GM18858 (cell line): Measurements from ENCODE around the gene HMGB1.

Experiments
- ATAC-seq: cut with Tn5 transposase; IDR thresholded peaks from one replicate; pipeline ENCODE4 v1.9.1; 2021; ENCODE audit not compliant: unreplicated experiment

Gene HMGB1

DNA sequence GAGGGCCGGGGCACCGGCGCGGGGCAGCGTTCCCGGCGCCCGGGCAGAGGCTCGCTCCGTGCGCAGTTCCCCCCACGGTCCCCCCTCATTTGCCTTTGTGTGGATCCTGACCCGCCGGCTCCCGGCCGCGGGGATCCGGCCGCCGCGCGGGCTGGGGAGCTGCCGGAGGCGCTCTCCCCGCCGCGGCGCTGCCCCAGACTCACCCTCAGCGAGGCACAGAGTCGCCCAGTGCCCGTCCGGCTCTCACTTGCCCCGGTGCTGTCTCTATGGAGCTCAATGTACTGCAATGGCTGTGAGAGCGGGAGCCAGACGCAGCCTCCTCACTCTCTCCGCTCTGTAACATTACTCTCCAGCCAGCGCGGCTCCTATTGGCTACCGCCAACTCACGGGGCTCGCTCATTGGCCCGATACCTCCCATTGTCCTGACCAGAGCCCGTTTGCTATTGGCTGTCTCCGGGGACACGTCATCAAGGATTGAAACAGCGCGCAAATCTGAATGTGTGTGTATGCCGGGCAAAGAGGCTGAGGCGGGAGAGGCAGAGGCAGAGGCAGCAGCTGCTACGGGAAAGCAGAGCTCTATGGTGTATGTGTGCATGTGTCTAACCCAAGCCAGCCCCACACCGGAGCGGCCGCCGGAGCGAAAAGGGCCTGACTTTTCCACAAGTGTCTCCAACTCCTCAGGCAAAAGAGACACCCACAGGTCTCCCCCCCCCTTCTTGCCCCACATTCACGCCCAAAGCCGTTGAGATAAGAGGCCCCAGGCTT is at the start of gene HMGB1:
Gene HMGB1, minus strand, starts transcription at position 344 of the 765 bp plus-strand sequence. CDS start 2,256 bp downstream, outside the sequence.
- peak; percentile 86 for ATAC-seq

DNA sequence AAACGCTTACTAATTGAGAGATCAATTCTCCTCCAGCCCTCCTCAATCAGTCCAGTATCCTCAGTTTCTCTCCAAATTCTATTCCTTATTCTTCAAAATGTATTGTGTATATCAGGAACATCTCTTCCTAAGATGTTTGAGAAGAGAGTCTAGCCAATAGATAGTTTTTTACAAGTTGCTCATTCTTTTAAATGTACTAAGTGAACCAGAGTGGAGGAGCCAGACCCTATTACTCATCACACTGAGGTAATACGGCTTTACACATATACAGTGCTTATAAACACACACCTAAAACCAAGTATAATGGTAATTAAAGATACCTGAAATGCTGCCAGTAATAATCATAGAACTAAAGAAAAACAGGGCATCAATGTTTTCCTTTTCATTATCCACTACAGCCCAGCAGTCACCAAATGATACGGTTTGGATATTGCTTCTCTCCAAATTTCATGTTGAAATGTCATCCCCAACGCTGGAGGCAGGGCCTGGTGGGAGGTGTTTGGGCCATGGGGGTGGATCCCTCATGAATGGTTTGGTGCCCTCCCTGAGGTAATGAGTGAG is 45.2 kb upstream of the HMGB1 start:
- ATAC-seq: no peak

- ATAC-seq: no peak
These were observed 44.4 kb upstream of the HMGB1 start for GRCh38 chr13:30510091-30510490.

DNA sequence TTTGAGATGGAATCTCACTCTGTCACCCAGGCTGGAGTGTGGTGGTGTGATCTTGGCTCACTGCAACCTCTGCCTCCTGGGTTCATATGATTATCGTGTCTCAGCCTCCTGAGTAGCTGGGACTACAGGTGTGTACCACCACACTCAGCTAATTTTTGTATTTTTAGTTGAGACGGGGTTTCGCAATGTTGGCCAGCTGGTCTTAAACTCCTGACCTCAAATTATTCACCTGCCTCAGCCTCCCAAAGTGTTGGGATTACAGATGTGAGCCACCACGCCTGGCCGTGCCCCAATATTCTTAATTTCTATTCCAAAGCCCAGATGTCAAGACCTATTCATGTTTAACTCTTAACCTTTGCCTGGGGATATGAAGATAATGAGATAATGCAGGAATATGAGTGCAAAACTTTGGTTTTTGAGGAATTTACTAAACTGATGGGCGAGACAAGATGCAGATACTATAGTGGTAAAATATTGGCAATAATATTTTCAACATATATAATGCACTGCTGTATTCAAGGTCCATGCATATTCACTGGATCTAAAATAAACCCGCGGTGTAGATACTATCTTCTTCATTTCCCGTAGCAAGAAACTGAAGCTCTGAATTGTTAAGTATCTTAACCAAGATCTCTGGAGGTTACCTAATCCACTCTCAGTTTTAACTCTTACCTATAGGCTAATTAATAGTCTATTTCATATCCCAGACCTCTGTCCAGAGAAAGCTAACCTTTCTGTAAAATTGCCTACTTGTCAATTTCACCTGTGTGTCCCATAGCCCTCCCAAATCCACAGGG is 43.7 kb upstream of the HMGB1 start:
- no peak for ATAC-seq

- peak; percentile 87 for ATAC-seq
These were observed 38.3 kb upstream of the HMGB1 start for GRCh38 chr13:30504081-30504480.

- no peak for ATAC-seq
These were observed 36.5 kb upstream of the HMGB1 start for GRCh38 chr13:30502237-30502636.

DNA sequence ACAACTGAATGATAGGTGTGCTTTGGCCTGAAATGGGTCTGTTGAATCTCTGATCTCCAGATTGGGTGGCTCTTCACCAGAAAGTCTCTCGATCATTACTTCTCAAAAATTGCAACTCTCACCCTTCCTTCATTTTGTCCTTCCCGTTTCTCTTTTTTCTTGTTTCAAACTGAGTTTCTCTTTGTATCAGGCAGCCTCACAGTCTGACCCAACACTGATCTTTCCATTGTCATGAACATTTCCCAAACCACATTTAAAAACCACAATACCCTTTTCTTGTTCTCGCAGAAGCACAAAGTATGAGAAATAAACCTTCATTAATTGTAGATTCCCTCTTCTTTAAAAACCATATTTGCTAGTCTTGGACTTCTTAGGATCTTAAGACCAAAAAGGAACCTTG is 33.6 kb upstream of the HMGB1 start:
- no peak for ATAC-seq

GRCh38 chr13:30496147-30496546 is 30.4 kb upstream of the HMGB1 start:
- no peak for ATAC-seq

DNA sequence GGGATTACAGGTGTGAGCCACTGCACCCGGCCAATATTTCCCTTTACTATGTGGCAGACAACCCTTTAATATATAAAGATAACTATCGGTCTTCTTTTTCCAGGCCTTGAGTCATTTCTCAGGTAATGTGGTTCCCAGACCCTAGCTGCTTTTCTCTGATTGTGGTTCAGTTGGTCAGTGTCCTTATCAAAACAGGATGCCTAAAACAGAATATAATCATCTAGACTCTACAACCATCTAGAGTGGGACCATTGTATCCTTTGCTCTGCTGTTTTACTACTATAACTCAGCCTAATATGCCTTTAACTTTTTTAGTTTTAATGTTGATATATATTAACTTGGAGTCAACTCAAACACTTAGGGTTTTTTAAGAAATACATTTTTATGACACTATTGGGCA is 30.0 kb upstream of the HMGB1 start:
- no peak for ATAC-seq

DNA sequence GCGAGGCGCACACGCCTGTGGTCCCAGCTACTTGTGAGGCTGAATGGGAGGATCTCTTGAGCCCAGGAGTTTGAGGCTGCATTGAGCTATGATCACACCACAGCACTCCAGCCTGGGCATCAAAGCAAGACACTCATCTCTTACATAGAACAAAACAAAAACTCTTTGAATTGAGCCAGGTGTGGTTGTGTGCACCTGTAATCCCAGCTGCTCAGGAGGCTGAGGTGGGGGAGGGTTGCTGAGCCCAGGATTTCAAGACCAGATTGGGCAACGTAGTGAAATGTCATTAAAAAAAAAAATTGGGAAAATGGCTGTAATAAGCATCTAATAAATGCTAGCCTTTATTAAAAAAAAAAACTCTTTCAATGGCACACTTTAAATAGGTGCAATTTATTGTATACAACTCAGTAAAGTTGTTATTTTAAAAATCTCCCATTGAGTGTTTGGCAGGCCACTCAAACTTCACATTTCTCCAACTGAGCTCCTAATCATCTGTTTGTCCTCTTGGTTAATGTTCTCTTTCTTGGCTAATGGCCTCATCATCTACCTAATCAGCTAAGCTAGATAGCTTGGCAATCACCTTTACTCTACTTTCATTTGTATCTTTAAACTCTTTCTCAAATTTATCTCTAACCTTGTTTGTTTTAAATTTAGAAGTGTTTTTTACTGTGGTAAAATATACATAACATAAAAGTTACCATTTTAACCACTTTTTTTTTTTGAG is 28.1 kb upstream of the HMGB1 start:
- no peak for ATAC-seq

DNA sequence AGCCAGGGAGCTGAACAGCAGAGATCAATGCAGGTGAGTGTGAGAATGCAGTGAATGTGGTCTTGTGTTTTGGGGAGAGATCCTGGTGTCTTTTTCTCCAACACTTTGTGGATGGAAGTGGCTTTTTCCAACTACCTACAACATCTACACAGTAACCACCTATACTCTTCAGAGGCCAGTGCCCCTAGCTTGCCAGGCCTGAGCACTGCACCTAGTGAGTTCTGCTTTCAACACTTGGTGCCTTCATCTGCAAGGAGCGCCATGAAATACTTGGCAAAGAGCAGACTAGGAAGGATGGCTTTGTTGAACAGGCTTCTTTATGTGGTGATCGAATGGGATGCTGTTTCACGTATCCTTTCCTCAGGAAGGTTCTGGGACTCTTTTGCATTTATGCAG is 21.3 kb upstream of the HMGB1 start:
- ATAC-seq: no peak

- no peak for ATAC-seq
These were observed 20.7 kb upstream of the HMGB1 start for GRCh38 chr13:30486230-30487074.

DNA sequence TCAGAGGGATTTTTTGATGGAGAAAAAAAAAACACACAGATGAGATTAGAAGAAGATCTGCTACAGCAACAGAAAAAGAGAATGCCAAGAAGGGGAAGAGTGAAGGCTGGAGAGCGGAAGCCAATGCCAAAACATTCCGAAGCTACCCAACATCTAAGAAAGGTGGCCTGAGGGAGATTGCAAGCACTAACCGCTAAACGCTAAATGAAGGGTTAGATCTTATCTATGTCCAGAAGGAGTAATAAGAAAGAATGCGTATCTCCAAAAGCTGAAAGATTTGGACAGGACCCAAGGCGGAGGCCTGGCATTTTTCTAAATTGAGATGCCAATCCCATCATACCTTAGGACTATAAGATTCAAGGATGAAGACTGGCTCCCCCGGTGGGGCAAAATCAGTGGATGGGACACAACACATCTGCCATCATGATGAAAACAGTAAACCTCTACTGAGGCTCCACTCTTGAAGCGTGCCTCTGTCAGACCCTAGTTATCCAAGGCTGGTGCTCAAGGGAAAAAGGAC is 15.6 kb upstream of the HMGB1 start:
- no peak for ATAC-seq

DNA sequence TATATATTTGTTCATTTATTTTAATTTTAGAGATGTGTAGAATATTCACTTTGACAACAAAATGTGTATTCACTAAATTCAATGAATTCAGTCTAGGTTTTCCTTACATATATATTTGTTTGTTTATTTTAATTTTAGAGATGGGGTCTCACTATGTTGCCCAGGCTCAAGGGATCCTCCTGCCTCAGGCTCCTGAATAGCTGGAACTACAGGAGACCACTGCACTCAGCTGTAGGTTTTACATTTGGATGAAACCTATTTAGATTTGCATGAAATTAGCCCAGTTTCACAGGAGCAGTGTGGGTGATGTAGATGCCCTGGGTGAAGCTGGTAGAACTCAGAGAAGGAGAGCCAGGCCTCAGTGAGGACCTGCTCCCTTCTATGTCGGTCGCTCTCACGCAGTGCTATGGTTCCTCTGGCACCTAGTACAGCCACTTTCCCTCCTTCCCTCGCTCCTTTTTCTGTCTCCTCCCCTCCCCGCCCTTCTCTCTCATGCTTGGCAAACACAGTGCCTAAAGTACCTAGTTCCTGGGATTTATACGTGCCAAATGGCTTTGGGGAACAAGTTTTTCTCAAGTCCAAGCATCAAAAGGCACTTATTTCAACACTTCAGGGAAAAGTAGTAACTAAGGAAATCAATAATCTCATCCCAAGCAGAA is 14.7 kb upstream of the HMGB1 start:
- ATAC-seq: no peak

- ATAC-seq: no peak
These were observed 14.1 kb upstream of the HMGB1 start for GRCh38 chr13:30479883-30480219.

- no peak for ATAC-seq
These were observed 13.6 kb upstream of the HMGB1 start for GRCh38 chr13:30479154-30479882.

- peak; percentile 99 for ATAC-seq
These were observed 11.8 kb upstream of the HMGB1 start for GRCh38 chr13:30477346-30478195.

DNA sequence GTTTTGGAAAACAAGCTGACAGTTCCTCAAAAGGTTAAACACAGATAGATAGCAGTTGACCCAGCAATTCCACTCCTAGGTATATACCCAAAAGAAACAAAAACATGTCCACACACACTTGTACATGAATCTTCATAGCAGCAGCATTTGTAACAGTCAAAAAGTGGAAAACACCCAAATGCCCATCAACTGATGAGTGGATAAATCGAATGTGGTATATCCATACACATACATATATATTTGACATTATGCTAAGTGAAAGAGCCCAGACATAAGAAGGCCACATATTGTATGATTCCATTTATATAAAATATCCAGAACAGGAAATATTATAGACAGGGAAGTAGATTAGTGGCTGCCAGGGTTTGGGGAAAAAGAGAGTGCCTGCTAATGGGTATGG is 7.9 kb upstream of the HMGB1 start:
- no peak for ATAC-seq
